ENCODE data around the gene HMG20A. TPM values are rescaled to one million over a fixed set of nuclear protein-coding genes. Genes with fewer than 3 reads are reported as not detected.

HMG20A gene
- total RNA-seq, 2 experiments from 2014 or later: 47.4 to 58.7 TPM

GRCh38 chr15:77457191-77457904 is 36.7 kb downstream of the HMG20A start:
- H3K4me3 Mint-ChIP-seq: no peak overlapping the region
- CTCF ChIA-PET: no interaction called here

GRCh38 chr15:77457905-77458265 is 37.2 kb downstream of the HMG20A start:
- no peak for DNase-seq
- Mint-ChIP-seq H3K9me3 (no peaks in the 10 kb centered on the region), H3K36me3 (ENCODE audit: low read depth) (peaks cover 21% of the 10 kb centered on the region), H3K4me3 (no peak overlapping the region), H3K4me1 (peaks cover 21% of the 10 kb centered on the region), H3K27ac (peak overlapping the region; percentile 74), H3K27me3 (no peaks in the 10 kb centered on the region)
- ChIA-PET CTCF (no interaction called here), POLR2A (interaction anchor here (0.8 kb wide), 1 partner anchor 37 kb away, joined by 4 read pairs; the partner anchor contains the start of gene HMG20A)

More at GRCh38 chr15:77457191-77457904, 36.7 kb downstream of the HMG20A start:
- Mint-ChIP-seq H3K4me1 (peaks cover 21% of the 10 kb centered on the region), H3K36me3 (ENCODE audit: low read depth) (peaks cover 21% of the 10 kb centered on the region), H3K9me3 (no peaks in the 10 kb centered on the region), H3K27ac (peak overlapping the region; percentile 74), H3K27me3 (no peaks in the 10 kb centered on the region)
- DNase-seq: peak; percentile 21
- POLR2A ChIA-PET: interaction anchor here (0.8 kb wide), 1 partner anchor 36 kb away, joined by 4 read pairs; the partner anchor contains the start of gene HMG20A

DNA sequence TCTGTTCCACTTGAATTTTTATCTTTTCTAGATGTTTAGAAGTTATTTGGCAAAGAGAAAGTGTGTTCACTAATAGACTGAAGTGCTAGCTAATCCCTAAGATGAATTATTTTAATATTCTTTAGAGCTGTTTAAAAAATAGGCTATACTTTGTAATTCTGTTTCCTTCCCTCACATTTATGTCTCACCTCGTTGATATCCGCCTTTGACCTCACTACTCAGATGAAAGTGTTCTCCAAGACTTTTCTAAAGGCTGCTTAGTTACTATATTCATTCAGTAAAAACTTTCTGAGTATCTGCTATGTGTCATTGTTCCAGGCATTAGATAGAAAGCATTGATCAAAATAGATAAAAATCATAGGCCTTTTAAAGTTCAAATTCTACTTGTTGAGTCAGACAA is 38.3 kb downstream of the HMG20A start:
- DNase-seq: no peak
- Mint-ChIP-seq H3K27me3 (no peaks in the 10 kb centered on the region), H3K4me3 (no peak overlapping the region), H3K36me3 (ENCODE audit: low read depth) (peaks cover 21% of the 10 kb centered on the region), H3K4me1 (peaks cover 21% of the 10 kb centered on the region), H3K9me3 (no peaks in the 10 kb centered on the region), H3K27ac (no peak overlapping the region)
- ChIA-PET CTCF (no interaction called here), POLR2A (no interaction called here)

DNA sequence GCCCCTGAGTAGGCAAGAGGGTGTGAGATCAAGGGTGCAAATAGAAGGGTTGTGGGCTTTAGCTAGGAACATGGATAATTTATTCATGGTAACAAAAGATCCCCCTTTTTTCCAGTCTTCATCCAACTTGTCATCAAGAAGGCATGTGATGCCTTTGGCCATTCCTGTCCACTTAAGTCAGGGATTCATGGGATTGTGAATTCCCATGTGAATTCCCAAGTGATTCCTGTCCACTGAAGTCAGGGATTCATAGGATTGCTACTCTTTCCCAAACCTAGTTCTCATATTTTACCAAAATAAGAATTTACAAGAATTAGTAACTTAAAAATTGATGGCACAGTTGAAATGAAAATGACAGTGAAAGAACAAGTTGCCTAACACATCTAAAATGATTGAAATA is 40.8 kb downstream of the HMG20A start:
- Mint-ChIP-seq H3K9me3 (no peaks in the 10 kb centered on the region), H3K27me3 (no peaks in the 10 kb centered on the region), H3K4me1 (peaks cover 16% of the 10 kb centered on the region), H3K27ac (no peak overlapping the region), H3K4me3 (no peak overlapping the region), H3K36me3 (ENCODE audit: low read depth) (peaks cover 23% of the 10 kb centered on the region)
- ChIA-PET POLR2A (no interaction called here), CTCF (interaction anchor here (1.4 kb wide), 1 partner anchor 17 kb away, joined by 3 read pairs; no protein-coding TSS in a partner anchor)
- no peak for DNase-seq

DNA sequence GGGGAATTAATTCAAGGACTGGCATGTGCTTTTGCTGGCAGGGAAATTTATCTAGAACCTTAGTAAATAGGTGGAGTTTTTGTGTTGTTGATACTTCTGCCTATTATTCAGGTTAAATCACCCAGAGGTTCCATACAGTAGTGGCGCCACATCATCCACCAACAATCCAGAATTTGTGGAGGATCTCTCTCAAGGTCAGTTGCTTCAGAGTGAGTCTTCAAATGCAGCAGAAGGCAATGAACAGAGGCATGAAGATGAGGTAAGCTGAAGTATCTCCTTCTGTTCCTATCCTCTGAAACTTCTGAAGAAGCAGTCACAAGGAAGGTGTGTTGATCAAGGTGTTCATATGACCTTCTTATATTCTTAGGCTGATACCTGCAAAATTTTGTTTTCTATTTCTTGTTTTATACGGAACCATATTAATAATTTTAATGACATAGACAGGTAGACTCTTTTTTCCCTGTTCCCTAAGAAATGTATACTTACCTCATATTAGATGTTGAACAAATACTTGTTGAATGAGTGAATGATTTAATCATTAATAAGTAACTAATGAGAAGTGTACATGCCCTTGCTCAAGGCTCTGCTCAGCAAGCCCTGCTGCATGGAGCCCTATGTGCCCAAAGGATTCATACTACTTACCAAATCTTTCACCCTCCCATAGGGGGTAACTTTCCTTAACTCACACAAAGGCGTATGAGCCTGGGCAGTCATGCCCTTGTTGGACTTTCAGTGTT is 43.6 kb downstream of the HMG20A start:
- Mint-ChIP-seq H3K36me3 (ENCODE audit: low read depth) (peaks cover 35% of the 10 kb centered on the region), H3K4me1 (no peaks in the 10 kb centered on the region), H3K27ac (no peak overlapping the region), H3K9me3 (no peaks in the 10 kb centered on the region), H3K4me3 (no peak overlapping the region), H3K27me3 (no peaks in the 10 kb centered on the region)
- ChIA-PET CTCF (no interaction called here), POLR2A (no interaction called here)
- no peak for DNase-seq

DNA sequence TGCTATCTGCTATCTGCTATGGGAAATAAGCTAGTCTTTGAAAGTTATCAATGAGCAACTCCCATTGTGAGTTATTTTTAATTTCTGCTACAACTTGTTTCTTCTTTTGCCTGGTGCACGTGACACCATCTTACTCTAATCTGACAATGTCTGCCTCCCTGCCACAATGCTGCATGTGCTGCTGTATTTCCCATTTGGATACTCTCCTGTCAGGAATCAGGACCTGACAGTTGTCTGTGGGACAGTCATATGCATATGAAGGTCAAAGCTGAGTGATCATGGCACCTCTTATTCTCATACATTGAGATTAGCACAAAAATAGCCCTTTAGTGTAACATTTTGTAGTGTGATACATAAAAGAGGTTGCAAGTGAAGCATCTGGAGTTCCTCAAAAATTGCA is 45.8 kb downstream of the HMG20A start:
- no peaks in the 10 kb centered on the region for H3K4me1 Mint-ChIP-seq
- ChIA-PET POLR2A (no interaction called here), CTCF (interaction anchor here (0.6 kb wide), 1 partner anchor 263 kb away, joined by 3 read pairs; no protein-coding TSS in a partner anchor)
- no peak overlapping the region for H3K27ac Mint-ChIP-seq
- H3K4me3 Mint-ChIP-seq: no peak overlapping the region
- no peaks in the 10 kb centered on the region for H3K27me3 Mint-ChIP-seq
- H3K36me3 Mint-ChIP-seq (ENCODE audit: low read depth): peaks cover 27% of the 10 kb centered on the region
- no peaks in the 10 kb centered on the region for H3K9me3 Mint-ChIP-seq
- no peak for DNase-seq

DNA sequence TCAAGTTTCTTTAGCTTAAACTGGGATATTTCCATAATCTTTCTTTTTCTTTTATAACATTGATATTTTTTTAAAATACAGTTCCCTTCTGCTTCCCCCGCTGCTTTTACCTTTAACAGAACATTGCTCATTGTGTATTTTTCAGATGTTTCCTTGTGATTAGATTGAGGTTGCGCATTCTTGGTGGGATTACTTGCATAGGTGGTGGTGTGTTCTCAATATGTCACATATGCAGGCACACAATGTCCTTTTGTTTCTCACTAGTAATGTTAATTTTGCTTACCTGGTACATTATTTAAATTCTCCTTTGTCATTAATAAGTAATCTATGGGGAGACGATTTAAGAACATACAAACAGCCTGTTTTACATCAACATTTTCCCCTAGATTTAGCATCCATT is 48.2 kb downstream of the HMG20A start:
- ChIA-PET CTCF (no interaction called here), POLR2A (no interaction called here)
- no peak for DNase-seq
- Mint-ChIP-seq H3K4me1 (no peaks in the 10 kb centered on the region), H3K4me3 (no peak overlapping the region), H3K27me3 (no peaks in the 10 kb centered on the region), H3K36me3 (ENCODE audit: low read depth) (peaks cover 31% of the 10 kb centered on the region), H3K27ac (no peak overlapping the region), H3K9me3 (no peaks in the 10 kb centered on the region)

DNA sequence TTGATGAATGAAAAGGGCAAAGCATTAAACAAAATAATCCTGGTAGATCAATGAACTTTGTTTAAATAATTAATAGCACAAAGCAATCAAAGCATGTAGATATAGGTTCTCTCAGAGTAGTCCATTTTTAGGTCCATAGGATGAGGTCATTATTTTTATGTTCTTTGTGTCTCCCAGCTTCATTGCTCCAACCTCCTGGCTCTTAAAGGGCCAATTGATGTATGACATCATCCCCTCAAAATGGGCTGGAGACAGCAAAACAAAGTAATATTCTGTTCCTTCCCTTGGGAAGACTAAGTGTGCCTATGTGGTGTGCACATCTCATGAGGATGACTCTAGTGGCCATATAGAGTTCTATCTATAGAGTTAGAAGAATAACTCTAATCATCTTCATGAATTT is 49.5 kb downstream of the HMG20A start:
- Mint-ChIP-seq H3K4me3 (no peak overlapping the region), H3K9me3 (no peaks in the 10 kb centered on the region), H3K27me3 (no peaks in the 10 kb centered on the region), H3K27ac (no peak overlapping the region), H3K36me3 (ENCODE audit: low read depth) (peaks cover 34% of the 10 kb centered on the region), H3K4me1 (no peaks in the 10 kb centered on the region)
- ChIA-PET CTCF (no interaction called here), POLR2A (no interaction called here)
- DNase-seq: no peak

DNA sequence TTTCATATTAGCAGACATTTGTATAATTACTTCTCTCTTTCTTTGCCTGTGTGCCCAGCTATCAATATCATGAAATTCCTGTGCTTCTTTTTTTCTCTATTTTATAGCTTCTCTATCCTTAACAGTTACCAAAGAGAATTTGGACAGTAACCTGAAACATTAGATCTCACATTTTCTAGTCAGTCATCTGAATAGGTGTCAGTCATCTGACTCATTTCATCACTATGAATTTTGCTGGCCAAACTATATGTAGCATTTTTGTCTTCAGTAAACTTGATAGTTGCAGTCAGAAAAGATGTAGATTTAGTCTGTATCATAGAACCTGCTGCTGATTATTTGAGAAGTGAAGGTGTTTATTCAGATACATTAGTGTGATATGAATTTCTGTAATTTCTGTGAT is 52.6 kb downstream of the HMG20A start:
- no peaks in the 10 kb centered on the region for H3K27me3 Mint-ChIP-seq
- H3K4me1 Mint-ChIP-seq: no peaks in the 10 kb centered on the region
- DNase-seq: no peak
- H3K9me3 Mint-ChIP-seq: no peaks in the 10 kb centered on the region
- POLR2A ChIA-PET: no interaction called here
- H3K4me3 Mint-ChIP-seq: no peak overlapping the region
- no peak overlapping the region for H3K27ac Mint-ChIP-seq
- H3K36me3 Mint-ChIP-seq (ENCODE audit: low read depth): peaks cover 28% of the 10 kb centered on the region
- CTCF ChIA-PET: no interaction called here

GRCh38 chr15:77474310-77474988 is 53.8 kb downstream of the HMG20A start:
- ChIA-PET CTCF (no interaction called here), POLR2A (no interaction called here)
- Mint-ChIP-seq H3K4me3 (no peak overlapping the region), H3K9me3 (no peaks in the 10 kb centered on the region), H3K27ac (no peak overlapping the region), H3K36me3 (ENCODE audit: low read depth) (peaks cover 29% of the 10 kb centered on the region), H3K4me1 (peaks cover 5% of the 10 kb centered on the region), H3K27me3 (no peaks in the 10 kb centered on the region)
- no peak for DNase-seq

DNA sequence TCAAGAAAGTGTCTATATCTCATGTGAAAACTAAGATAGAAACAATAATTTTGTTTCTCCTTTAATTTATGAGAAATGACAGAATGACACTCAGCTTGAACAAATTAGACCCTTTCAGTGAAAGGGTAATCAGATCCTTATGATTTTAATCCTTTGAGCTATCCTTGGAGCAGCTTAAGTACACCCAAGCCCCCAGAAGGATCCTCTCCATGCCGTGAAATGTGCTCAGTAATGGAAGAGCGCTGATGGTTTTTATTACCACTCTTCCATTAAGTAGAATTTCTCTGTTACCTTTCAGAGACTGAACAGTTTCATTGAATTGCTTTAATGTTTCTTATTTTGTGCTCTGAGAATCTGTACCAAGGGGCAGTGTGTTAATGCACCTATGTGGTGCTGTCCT is 54.3 kb downstream of the HMG20A start:
- Mint-ChIP-seq H3K27me3 (no peaks in the 10 kb centered on the region), H3K4me3 (no peak overlapping the region), H3K4me1 (peaks cover 5% of the 10 kb centered on the region), H3K9me3 (no peaks in the 10 kb centered on the region), H3K36me3 (ENCODE audit: low read depth) (peaks cover 30% of the 10 kb centered on the region), H3K27ac (no peak overlapping the region)
- DNase-seq: no peak
- ChIA-PET CTCF (no interaction called here), POLR2A (no interaction called here)

DNA sequence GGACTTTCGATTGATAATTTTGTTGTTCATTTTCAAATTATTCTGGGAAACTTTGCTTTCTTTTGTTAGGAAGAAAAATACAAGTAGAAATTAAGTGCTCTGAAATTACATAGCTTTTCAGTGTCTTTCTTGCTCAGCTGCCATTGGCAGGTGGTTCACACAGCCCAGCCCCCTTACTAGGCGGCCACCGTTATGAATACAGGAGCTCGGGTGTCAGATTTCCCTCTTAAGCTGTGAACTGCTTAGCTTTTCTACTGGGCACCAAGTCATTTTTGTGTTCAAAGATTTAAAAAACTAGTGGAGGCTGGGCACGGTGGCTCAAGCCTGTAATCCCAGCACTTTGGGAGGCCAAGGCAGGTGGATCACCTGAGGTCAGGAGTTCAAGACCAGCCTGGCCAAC is 55.2 kb downstream of the HMG20A start:
- H3K27me3 Mint-ChIP-seq: no peaks in the 10 kb centered on the region
- no peak overlapping the region for H3K27ac Mint-ChIP-seq
- H3K4me3 Mint-ChIP-seq: no peak overlapping the region
- no peaks in the 10 kb centered on the region for H3K9me3 Mint-ChIP-seq
- H3K36me3 Mint-ChIP-seq (ENCODE audit: low read depth): peaks cover 32% of the 10 kb centered on the region
- POLR2A ChIA-PET: no interaction called here
- DNase-seq: no peak
- H3K4me1 Mint-ChIP-seq: peaks cover 5% of the 10 kb centered on the region
- CTCF ChIA-PET: no interaction called here

GRCh38 chr15:77476995-77477394 is 56.3 kb downstream of the HMG20A start:
- Mint-ChIP-seq H3K36me3 (ENCODE audit: low read depth) (peaks cover 27% of the 10 kb centered on the region), H3K4me1 (peaks cover 5% of the 10 kb centered on the region), H3K9me3 (no peaks in the 10 kb centered on the region), H3K27ac (no peak overlapping the region), H3K4me3 (no peak overlapping the region), H3K27me3 (no peaks in the 10 kb centered on the region)
- no peak for DNase-seq
- POLR2A ChIA-PET: no interaction called here
- CTCF ChIA-PET: interaction anchor here (1.0 to 1.1 kb wide), 2 partner anchors 10 to 15 kb away, joined by 3 to 4 read pairs; no protein-coding TSS in a partner anchor
